ENCODE results near the gene SASH3. TPM values are rescaled to one million over a fixed set of nuclear protein-coding genes. Genes with fewer than 3 reads are reported as not detected.

The SASH3 gene
- total RNA-seq, 6 experiments from 2014 or later, result not detected

DNA sequence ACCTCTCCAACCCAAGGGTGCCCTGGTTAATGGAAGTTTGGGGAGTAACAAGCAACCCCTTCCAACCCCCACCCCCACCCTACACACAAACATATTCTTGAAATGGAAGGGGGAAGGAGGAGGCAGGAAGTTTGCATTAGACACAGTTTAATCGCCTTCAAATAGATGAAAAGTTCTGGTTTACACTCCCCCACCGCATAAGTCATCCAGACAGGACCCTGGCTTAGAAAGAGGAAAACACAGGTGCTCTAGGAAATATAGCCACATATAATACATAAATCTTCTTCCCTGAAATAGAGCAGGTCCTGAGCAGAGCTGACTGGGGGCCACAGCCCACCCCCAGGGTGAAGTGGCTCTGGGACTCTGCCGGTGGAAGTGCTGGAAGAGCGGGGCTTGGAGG, 25.1 kb downstream of the SASH3 start:
- H3K4me3 Mint-ChIP-seq, result no peak overlapping the region
- peaks cover 5% of the 10 kb centered on the region for H3K36me3 Mint-ChIP-seq (ENCODE audit: low read depth)
- peaks cover 14% of the 10 kb centered on the region for H3K4me1 Mint-ChIP-seq (ENCODE audit: low read depth)
- no peak overlapping the region for H3K27ac Mint-ChIP-seq
- no peak for DNase-seq
- TF ChIP-seq, protein P1, sequence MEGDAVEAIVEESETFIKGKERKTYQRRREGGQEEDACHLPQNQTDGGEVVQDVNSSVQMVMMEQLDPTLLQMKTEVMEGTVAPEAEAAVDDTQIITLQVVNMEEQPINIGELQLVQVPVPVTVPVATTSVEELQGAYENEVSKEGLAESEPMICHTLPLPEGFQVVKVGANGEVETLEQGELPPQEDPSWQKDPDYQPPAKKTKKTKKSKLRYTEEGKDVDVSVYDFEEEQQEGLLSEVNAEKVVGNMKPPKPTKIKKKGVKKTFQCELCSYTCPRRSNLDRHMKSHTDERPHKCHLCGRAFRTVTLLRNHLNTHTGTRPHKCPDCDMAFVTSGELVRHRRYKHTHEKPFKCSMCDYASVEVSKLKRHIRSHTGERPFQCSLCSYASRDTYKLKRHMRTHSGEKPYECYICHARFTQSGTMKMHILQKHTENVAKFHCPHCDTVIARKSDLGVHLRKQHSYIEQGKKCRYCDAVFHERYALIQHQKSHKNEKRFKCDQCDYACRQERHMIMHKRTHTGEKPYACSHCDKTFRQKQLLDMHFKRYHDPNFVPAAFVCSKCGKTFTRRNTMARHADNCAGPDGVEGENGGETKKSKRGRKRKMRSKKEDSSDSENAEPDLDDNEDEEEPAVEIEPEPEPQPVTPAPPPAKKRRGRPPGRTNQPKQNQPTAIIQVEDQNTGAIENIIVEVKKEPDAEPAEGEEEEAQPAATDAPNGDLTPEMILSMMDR (IDR thresholded peaks at IDR 0.05), result no peak
- no peaks in the 10 kb centered on the region for H3K27me3 Mint-ChIP-seq (ENCODE audit: insufficient read depth)
- H3K9me3 Mint-ChIP-seq, result no peaks in the 10 kb centered on the region

DNA sequence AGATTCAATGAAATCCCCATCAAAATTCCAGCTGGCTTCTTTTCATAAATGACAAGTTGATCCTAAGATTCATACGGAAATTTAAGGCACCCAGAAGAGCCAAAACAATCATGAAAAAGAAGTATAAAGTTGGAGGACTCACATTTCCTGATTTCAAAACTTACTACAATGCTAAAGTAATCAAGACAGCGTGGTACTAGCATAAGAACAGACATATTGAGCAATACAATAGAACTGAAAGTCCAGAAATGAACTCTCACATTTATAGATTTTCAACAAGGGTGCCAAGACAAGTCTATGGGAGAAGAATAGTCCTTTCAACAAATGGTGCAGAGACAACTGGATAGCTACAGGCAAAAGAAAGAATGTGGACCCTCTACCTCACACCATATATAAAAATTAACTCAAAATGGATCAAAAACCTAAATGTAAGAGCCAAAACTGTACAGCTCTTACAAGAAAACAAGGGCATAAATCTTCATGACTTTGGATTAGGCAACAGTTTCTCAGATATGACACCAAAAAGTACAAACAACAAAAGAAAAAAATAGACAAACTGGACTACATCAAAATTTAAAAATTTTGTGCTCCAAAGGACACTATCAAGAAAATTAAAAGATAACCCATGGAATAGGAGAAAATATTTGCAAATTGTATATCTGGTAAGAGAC, 28.5 kb downstream of the SASH3 start:
- Mint-ChIP-seq H3K4me1 (ENCODE audit: low read depth) (peaks cover 14% of the 10 kb centered on the region), H3K9me3 (no peaks in the 10 kb centered on the region), H3K4me3 (no peak overlapping the region), H3K36me3 (ENCODE audit: low read depth) (peaks cover 9% of the 10 kb centered on the region), H3K27me3 (ENCODE audit: insufficient read depth) (no peaks in the 10 kb centered on the region), H3K27ac (no peak overlapping the region)
- DNase-seq, result no peak
- TF ChIP-seq, protein P1 (IDR thresholded peaks at IDR 0.05), result no peak

DNA sequence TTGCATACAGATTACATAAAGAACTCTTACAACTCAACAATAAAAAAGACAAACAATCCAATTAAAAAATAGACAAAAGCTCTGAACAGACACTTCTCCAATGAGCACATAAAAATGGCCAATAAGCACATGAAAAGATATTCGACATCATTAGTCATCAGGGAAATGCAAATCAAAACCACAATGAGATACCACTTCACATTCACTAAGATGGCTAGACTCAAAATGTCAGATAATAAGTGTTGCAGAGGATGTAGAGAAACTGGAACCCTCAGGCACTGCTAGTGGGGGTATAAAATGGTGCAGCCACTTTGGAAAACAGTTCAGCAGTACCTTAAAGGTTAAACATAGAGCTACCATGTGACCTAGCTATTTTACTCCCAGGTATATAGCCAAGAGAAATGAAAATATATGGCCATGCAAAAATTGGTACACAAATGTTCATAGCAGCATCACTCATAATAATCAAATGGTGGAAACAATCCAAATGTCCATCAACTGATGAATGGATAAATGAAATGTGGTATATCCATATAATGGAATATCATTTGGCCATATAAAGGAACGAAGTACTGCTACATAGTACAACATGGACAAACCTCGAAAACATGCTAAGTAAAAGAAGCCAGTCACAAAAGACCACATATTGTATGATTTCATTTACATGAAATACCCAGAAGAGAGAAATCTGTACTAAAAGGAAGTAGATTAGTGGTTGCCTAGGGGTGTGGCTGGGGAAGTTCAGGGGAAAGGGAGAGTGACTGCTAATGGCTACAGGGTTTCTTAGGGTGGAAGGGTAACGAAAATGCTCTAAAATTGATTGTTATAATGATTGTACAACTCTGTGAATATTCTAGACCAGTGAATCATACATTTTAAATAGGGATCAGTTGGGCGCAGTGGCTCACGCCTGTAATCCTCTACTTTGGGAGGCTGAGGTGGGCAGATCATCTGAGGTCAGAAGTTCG, 29.4 kb downstream of the SASH3 start:
- peaks cover 14% of the 10 kb centered on the region for H3K4me1 Mint-ChIP-seq (ENCODE audit: low read depth)
- no peak overlapping the region for H3K27ac Mint-ChIP-seq
- TF ChIP-seq, protein P1 (IDR thresholded peaks at IDR 0.05), result no peak

DNA sequence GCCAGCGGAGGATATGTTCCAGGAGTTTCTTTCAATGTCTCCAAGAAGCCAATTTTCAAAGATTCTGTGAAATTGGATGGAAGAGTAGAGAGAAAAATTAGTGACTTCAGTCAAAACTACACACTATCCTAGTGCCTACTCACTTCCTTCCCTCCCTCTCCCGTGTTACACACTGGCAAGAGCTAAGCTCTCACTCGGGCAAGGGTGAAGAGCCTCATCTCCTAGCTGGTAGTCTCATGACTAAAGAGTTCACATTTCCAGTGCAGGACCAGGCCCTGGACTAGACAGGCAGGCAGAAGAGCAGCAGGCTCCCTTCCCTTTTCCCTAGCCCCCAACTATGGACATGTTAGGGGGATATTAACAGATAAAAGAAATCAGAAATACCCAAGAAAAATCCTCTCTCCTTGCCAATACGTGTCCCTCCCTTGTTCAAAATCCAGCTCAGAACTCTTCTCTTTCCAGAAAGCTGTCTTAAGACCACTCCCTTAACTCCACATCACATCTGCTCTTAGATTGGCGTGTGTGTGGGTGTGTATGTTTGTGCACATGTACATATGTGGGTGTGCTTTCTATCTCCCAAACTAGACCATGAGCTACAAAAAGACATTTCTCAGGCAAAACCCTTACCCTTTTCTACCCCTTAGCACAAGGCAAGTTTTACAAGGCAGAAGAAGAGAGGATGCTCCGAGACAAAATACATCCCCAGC, 34.1 kb downstream of the SASH3 start:
- no peaks in the 10 kb centered on the region for H3K9me3 Mint-ChIP-seq
- DNase-seq, result no peak
- peaks cover 7% of the 10 kb centered on the region for H3K4me1 Mint-ChIP-seq (ENCODE audit: low read depth)
- TF ChIP-seq, protein P1 (IDR thresholded peaks at IDR 0.05), result no peak
- H3K27ac Mint-ChIP-seq, result no peak overlapping the region
- H3K36me3 Mint-ChIP-seq (ENCODE audit: low read depth), result peaks cover 9% of the 10 kb centered on the region
- H3K27me3 Mint-ChIP-seq (ENCODE audit: insufficient read depth), result no peaks in the 10 kb centered on the region; the same call in 1 of the 2 replicates
- H3K4me3 Mint-ChIP-seq, result no peak overlapping the region

More for the DNA sequence above, 29.4 kb downstream of the SASH3 start:
- H3K27me3 Mint-ChIP-seq (ENCODE audit: insufficient read depth), result no peaks in the 10 kb centered on the region; the same call in 1 of the 2 replicates
- H3K36me3 Mint-ChIP-seq (ENCODE audit: low read depth), result peaks cover 9% of the 10 kb centered on the region
- H3K4me3 Mint-ChIP-seq, result no peak overlapping the region
- no peaks in the 10 kb centered on the region for H3K9me3 Mint-ChIP-seq
- no peak for DNase-seq

DNA sequence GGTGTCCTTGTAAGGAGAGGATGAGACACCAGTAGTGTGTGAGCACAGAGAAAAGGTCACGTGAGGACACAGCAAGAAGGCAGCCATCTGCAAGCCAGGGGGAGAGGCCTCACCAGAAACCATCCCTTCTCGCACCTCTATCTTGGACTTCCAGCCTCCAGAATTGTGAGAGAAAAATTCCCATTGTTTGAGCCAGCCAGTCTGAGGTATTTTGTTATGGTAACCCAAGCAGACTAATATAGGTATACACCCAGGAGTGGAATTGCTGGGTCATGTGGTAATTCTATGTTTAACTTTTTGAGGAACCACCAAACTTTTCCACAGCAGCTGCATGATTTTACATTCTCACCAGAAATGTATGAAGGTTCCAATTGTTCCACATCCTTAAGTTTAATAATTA, 38.4 kb downstream of the SASH3 start:
- TF ChIP-seq, protein P1 (IDR thresholded peaks at IDR 0.05), result no peak
- H3K4me1 Mint-ChIP-seq (ENCODE audit: low read depth), result no peaks in the 10 kb centered on the region
- peak; percentile 4 for DNase-seq

More for the DNA sequence above, 38.4 kb downstream of the SASH3 start:
- H3K9me3 Mint-ChIP-seq, result no peaks in the 10 kb centered on the region
- no peak overlapping the region for H3K27ac Mint-ChIP-seq
- H3K36me3 Mint-ChIP-seq (ENCODE audit: low read depth), result peaks cover 5% of the 10 kb centered on the region; the same call in 1 of the 2 replicates
- no peak overlapping the region for H3K4me3 Mint-ChIP-seq
- H3K27me3 Mint-ChIP-seq (ENCODE audit: insufficient read depth), result no peaks in the 10 kb centered on the region; the same call in 1 of the 2 replicates

All from HFFc6 (cell line).